NCI-H524 treated with DMSO at 0.1 percent for 48 hours (cell line): ENCODE data around the gene GRIP2.

Experiments used
- DNase-seq: peaks from one replicate; lab custom pipeline; 2025; lab: John Stamatoyannopoulos, UW

The GRIP2 gene

GRCh38 chr3:14453876-14454638 is 86.1 kb downstream of the GRIP2 start:
- DNase-seq: no peak

GRCh38 chr3:14452740-14453710 is 87.1 kb downstream of the GRIP2 start:
- no peak for DNase-seq

- no peak for DNase-seq
These were observed 88.0 kb downstream of the GRIP2 start for GRCh38 chr3:14451844-14452739.

- no peak for DNase-seq
These were observed 89.1 kb downstream of the GRIP2 start for GRCh38 chr3:14450922-14451606.

- no peak for DNase-seq
These were observed 89.6 kb downstream of the GRIP2 start for GRCh38 chr3:14450506-14450905.

GRCh38 chr3:14448756-14449727 is 91.1 kb downstream of the GRIP2 start:
- no peak for DNase-seq

GRCh38 chr3:14448063-14448462 is 92.1 kb downstream of the GRIP2 start:
- DNase-seq: no peak

- no peak for DNase-seq
These were observed 93.1 kb downstream of the GRIP2 start for GRCh38 chr3:14446988-14447570.

GRCh38 chr3:14445773-14446172 is 94.4 kb downstream of the GRIP2 start:
- no peak for DNase-seq

- no peak for DNase-seq
These were observed 95.8 kb downstream of the GRIP2 start for GRCh38 chr3:14444380-14444779.

GRCh38 chr3:14441920-14442300 is 98.2 kb downstream of the GRIP2 start:
- DNase-seq: no peak

- no peak for DNase-seq
These were observed 98.8 kb downstream of the GRIP2 start for GRCh38 chr3:14441240-14441919.

GRCh38 chr3:14440531-14441239 is 99.5 kb downstream of the GRIP2 start:
- peak; percentile 31 for DNase-seq

GRCh38 chr3:14440168-14440518 is 100.0 kb downstream of the GRIP2 start:
- DNase-seq: no peak

- no peak for DNase-seq
These were observed 100.5 kb downstream of the GRIP2 start for GRCh38 chr3:14439501-14440167.
